ENCODE measurements around the gene KSR1.
"Not testable (repeated sequence)": the region's sequence is repeated elsewhere in the genome, so short reads cannot be mapped to it uniquely, and the experiment has no call there.

GRCh38 chr17:27448534-27448933, 7.7 kb upstream of the KSR1 start:
- not testable (repeated sequence) for TF ChIP-seq TARDBP (IDR thresholded peaks at IDR 0.05); FOXK2 (IDR thresholded peaks at IDR 0.05); CTBP1 (IDR thresholded peaks at IDR 0.05; ENCODE audit: borderline replicate concordance); FOXM1 (IDR thresholded peaks at IDR 0.05; ENCODE audit: borderline replicate concordance); ZNF384 (IDR thresholded peaks at IDR 0.05); SUZ12 (IDR thresholded peaks at IDR 0.05); ELF4 (IDR thresholded peaks at IDR 0.05)
